A673 (cell line): ENCODE measurements around the gene ERBIN. TPM values are rescaled to one million over a fixed set of nuclear protein-coding genes. Genes with fewer than 3 reads are reported as not detected.

ENCODE experiments used
- BruUV-seq: library from RNA; stranded (reverse); fragments of 400-500 nt; replicated peaks from 2 replicates; lab custom pipeline; 2021; lab: Mats Ljungman, UMichigan
- CTCF ChIA-PET: fragments of 300-600 bp; sonication (Branson Sonifier 250); formaldehyde crosslinking; loops from one replicate; lab custom pipeline; 2022; ENCODE audit warnings: antibody characterized with exemption; lab: Charles Lee
- POLR2A ChIA-PET: fragments of 300-600 bp; sonication (Branson Sonifier 250); formaldehyde crosslinking; loops from one replicate; lab custom pipeline; 2022; ENCODE audit warnings: antibody characterized with exemption; ENCODE audit not compliant: low non-redundant PET; lab: Charles Lee
- DNase-seq: peaks from one replicate; pipeline ENCODE4 v3.0.0-alpha.2; 2015; ENCODE audit warnings: low spot score
- H3K27ac ChIP-seq: fragments of 200-600 bp; sonication (generic); 2 replicates; pipeline ENCODE4 v1.5.1; 2016; ENCODE audit warnings: mixed run types, low read depth, mild to moderate bottlenecking, mixed read lengths, antibody characterized with exemption, low read length; ENCODE audit not compliant: poor library complexity, severe bottlenecking
- H3K27me3 ChIP-seq: fragments of 200-600 bp; sonication (generic); replicated peaks from 2 replicates; pipeline ENCODE4 v1.6.1; 2017; ENCODE audit warnings: mixed run types, low read depth, mild to moderate bottlenecking, mixed read lengths, antibody characterized with exemption, low read length; ENCODE audit not compliant: insufficient read depth, poor library complexity
- H3K36me3 ChIP-seq: fragments of 200-600 bp; sonication (generic); 2 replicates; pipeline ENCODE4 v1.6.1; 2016; ENCODE audit warnings: mixed run types, mild to moderate bottlenecking, mixed read lengths, antibody characterized with exemption, low read length; ENCODE audit not compliant: insufficient read depth, poor library complexity, severe bottlenecking
- H3K4me1 ChIP-seq: fragments of 200-600 bp; sonication (generic); 2 replicates; pipeline ENCODE4 v1.6.1; 2017; ENCODE audit warnings: mixed run types, mild to moderate bottlenecking, mixed read lengths, antibody characterized with exemption, low read length; ENCODE audit not compliant: insufficient read depth, poor library complexity, severe bottlenecking
- H3K4me3 ChIP-seq: fragments of 200-600 bp; sonication (generic); 2 replicates; pipeline ENCODE4 v1.5.1; 2016; ENCODE audit warnings: low read depth, mixed run types, mild to moderate bottlenecking, mixed read lengths, low read length; ENCODE audit not compliant: poor library complexity, severe bottlenecking
- H3K9me3 ChIP-seq: fragments of 200-600 bp; sonication (generic); 2 replicates; pipeline ENCODE4 v1.6.1; 2016; ENCODE audit warnings: mixed run types, low read depth, mild to moderate bottlenecking, mixed read lengths, antibody characterized with exemption, low read length; ENCODE audit not compliant: poor library complexity, severe bottlenecking
- EZH2 ChIP-seq: fragments of 200-600 bp; sonication (generic); IDR thresholded peaks from 2 replicates; pipeline ENCODE4 v1.6.1; 2017; ENCODE audit warnings: borderline replicate concordance, low read depth, mild to moderate bottlenecking, mixed read lengths, antibody characterized with exemption, low read length; ENCODE audit not compliant: poor library complexity, severe bottlenecking
- intact Hi-C: fragments of 100-400 bp; cut with micrococcal nuclease; formaldehyde crosslinking; loops from one replicate; pipeline ENCODE4 v1.10.0; 2022; ENCODE audit not compliant: unreplicated experiment
- total RNA-seq: library from RNA; stranded (reverse); gene quantifications from 2 replicates; pipeline ENCODE4 v1.2.3, GENCODE V29; 2021
- TF ChIP-seq, protein P1 (sequence below): fragments of 300-800, 200-600 bp; sonication (generic); conservative IDR thresholded peaks from 2 replicates; pipeline ENCODE4 v1.5.1; 2017; ENCODE audit warnings: low read depth, mild to moderate bottlenecking, antibody characterized with exemption, low read length, moderate library complexity, mixed read lengths

ERBIN gene
- total RNA-seq, 1 experiment from 2014 or later = 47.5 TPM

GRCh38 chr5:65910711-65911110 is 15.7 kb upstream of the ERBIN start:
- intact Hi-C loops = no loop called here
- no TSS peak for BruUV-seq
- Histone ChIP-seq H3K27me3 (no peaks in the 10 kb centered on the region), H3K27ac (no peak overlapping the region), H3K36me3 (no peaks in the 10 kb centered on the region), H3K4me1 (peaks cover 4% of the 10 kb centered on the region), H3K9me3 (no peaks in the 10 kb centered on the region), H3K4me3 (no peak overlapping the region)
- no peak for DNase-seq
- CTCF ChIA-PET = no interaction called here
- TF ChIP-seq, protein P1, sequence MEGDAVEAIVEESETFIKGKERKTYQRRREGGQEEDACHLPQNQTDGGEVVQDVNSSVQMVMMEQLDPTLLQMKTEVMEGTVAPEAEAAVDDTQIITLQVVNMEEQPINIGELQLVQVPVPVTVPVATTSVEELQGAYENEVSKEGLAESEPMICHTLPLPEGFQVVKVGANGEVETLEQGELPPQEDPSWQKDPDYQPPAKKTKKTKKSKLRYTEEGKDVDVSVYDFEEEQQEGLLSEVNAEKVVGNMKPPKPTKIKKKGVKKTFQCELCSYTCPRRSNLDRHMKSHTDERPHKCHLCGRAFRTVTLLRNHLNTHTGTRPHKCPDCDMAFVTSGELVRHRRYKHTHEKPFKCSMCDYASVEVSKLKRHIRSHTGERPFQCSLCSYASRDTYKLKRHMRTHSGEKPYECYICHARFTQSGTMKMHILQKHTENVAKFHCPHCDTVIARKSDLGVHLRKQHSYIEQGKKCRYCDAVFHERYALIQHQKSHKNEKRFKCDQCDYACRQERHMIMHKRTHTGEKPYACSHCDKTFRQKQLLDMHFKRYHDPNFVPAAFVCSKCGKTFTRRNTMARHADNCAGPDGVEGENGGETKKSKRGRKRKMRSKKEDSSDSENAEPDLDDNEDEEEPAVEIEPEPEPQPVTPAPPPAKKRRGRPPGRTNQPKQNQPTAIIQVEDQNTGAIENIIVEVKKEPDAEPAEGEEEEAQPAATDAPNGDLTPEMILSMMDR = no peak
- TF ChIP-seq EZH2 = no peak
- POLR2A ChIA-PET = no interaction called here

- ChIA-PET POLR2A (no interaction called here), CTCF (no interaction called here)
- Histone ChIP-seq H3K4me1 (no peaks in the 10 kb centered on the region), H3K9me3 (no peaks in the 10 kb centered on the region), H3K27ac (no peak overlapping the region), H3K4me3 (no peak overlapping the region), H3K36me3 (no peaks in the 10 kb centered on the region), H3K27me3 (no peaks in the 10 kb centered on the region)
- DNase-seq = no peak
- no TSS peak for BruUV-seq
- TF ChIP-seq, protein P1 = no peak
- no peak for TF ChIP-seq EZH2
- intact Hi-C loops = no loop called here
Measured at GRCh38 chr5:65912311-65912710, 14.1 kb upstream of the ERBIN start.

- Histone ChIP-seq H3K9me3 (no peaks in the 10 kb centered on the region), H3K4me3 (no peak overlapping the region), H3K27ac (no peak overlapping the region), H3K4me1 (no peaks in the 10 kb centered on the region), H3K27me3 (no peaks in the 10 kb centered on the region), H3K36me3 (no peaks in the 10 kb centered on the region)
- intact Hi-C loops = no loop called here
- no TSS peak for BruUV-seq
- ChIA-PET CTCF (no interaction called here), POLR2A (no interaction called here)
- TF ChIP-seq, protein P1 = no peak
- TF ChIP-seq EZH2 = no peak
- no peak for DNase-seq
Measured at GRCh38 chr5:65913519-65913918, 12.9 kb upstream of the ERBIN start.
